GM12878 (cell line): ENCODE measurements around the gene HS3ST6.

Source experiments
- CHD2 ChIP-seq: IDR thresholded peaks from 2 replicates; pipeline ENCODE4 v1.6.1; 2011; ENCODE audit warnings: low read depth, low read length, improper control_type of control experiment, borderline replicate concordance
- CHD4 ChIP-seq: fragments of 200-600 bp; sonication (generic); IDR thresholded peaks from 2 replicates; pipeline ENCODE4 v1.6.1; 2016; ENCODE audit warnings: mild to moderate bottlenecking
- CTCF ChIP-seq, 3 experiments: IDR thresholded peaks in 2 of 3; conservative IDR thresholded peaks in 1 of 3; 2 replicates each; pipeline ENCODE4 v1.5.1; 2011; ENCODE audit warnings: low read depth in 3 of 3, low read length in 3 of 3, mild to moderate bottlenecking in 3 of 3, control low read depth in 2 of 3, moderate library complexity in 2 of 3, inconsistent platforms in 1 of 3, mixed read lengths in 1 of 3; ENCODE audit not compliant: control insufficient read depth in 2 of 3, insufficient read depth in 1 of 3; ENCODE audit errors: extremely low read depth in 1 of 3
- HDAC2 ChIP-seq: fragments of 200-600 bp; sonication (generic); IDR thresholded peaks from 2 replicates; pipeline ENCODE4 v1.6.1; 2017
- MEF2B ChIP-seq: fragments of 450-650 bp; IDR thresholded peaks from 2 replicates; pipeline ENCODE4 v1.6.1; 2018; ENCODE audit warnings: mild to moderate bottlenecking, moderate library complexity; ENCODE audit not compliant: partially characterized antibody, poor library complexity, severe bottlenecking
- NFIC ChIP-seq: IDR thresholded peaks from 2 replicates; pipeline ENCODE4 v1.6.1; 2012; ENCODE audit warnings: low read depth, mild to moderate bottlenecking, inconsistent platforms, low read length, moderate library complexity
- NRF1 ChIP-seq: conservative IDR thresholded peaks from 2 replicates; pipeline ENCODE4 v1.6.1; 2011; ENCODE audit warnings: mild to moderate bottlenecking, low read depth, low read length, improper control_type of control experiment
- ZNF274 ChIP-seq: IDR thresholded peaks from one replicate; pipeline ENCODE4 v1.8.0; 2011; ENCODE audit not compliant: insufficient read length, insufficient read depth
- ZNF592 ChIP-seq: fragments of 450-650 bp; IDR thresholded peaks from 2 replicates; pipeline ENCODE4 v1.6.1; 2017; ENCODE audit warnings: mild to moderate bottlenecking, moderate library complexity
- ZZZ3 ChIP-seq: IDR thresholded peaks from 2 replicates; pipeline ENCODE4 v1.6.1; 2011; ENCODE audit warnings: low read depth; ENCODE audit not compliant: control insufficient read depth, insufficient read length
- TF ChIP-seq, protein P1 (sequence below): fragments of 450-650 bp; IDR thresholded peaks from 2 replicates; pipeline ENCODE4 v1.6.1; 2014; ENCODE audit warnings: mild to moderate bottlenecking
- TF ChIP-seq, protein P2 (sequence below): IDR thresholded peaks from 2 replicates; pipeline ENCODE4 v1.6.1; 2011; ENCODE audit warnings: low read depth, low read length, improper control_type of control experiment, borderline replicate concordance

DNA sequence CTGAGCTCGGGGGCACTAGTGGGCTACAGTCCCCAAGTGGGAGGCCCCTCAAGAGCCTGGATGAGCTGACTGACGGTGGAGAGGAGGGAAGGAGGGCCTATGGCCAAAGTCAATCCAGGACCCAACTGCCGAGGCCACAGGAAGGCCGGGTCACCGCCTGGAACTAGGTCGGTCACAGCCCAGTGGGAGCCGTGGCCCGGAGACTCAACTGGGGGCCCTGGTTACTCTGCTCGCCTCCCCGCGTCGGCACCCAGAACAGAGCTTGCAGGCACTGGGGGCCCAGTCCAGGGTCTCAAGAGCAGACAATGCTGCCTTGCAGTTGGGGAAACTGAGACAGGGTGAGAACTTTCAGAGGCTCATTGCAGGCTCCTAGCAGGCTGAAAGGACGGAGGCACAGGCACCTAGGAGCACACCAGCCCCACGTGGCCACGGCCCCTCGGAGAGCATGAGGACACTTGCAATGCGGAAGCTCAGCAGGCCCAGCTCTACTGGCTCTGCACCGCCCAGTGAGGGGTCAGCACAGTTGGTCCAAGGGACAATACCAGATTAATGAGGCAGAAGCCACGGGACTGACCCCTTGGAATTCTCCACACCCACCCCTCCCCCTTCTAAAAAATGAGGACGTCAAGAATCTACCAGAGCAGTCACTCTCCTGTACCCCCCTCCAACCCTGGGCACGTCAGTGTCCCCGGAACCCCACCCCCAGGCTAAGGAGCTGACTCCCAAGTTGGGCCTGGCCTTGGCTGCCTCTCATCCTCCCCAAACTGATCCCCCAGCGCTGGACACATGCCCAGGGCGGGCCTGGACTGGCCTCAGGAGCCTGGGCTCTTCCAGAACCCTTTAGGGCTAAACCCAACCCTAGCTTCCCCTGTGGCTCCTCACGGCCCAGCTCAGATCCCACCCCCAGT, 2.2 kb downstream of the HS3ST6 start:
- no peak for TF ChIP-seq CHD4
- TF ChIP-seq, protein P1, sequence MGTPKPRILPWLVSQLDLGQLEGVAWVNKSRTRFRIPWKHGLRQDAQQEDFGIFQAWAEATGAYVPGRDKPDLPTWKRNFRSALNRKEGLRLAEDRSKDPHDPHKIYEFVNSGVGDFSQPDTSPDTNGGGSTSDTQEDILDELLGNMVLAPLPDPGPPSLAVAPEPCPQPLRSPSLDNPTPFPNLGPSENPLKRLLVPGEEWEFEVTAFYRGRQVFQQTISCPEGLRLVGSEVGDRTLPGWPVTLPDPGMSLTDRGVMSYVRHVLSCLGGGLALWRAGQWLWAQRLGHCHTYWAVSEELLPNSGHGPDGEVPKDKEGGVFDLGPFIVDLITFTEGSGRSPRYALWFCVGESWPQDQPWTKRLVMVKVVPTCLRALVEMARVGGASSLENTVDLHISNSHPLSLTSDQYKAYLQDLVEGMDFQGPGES = no peak
- no peak for TF ChIP-seq CTCF (IDR thresholded peaks at IDR 0.05 in 2 of 3, conservative IDR thresholded peaks at IDR 0.05 in 1 of 3; ENCODE audit: control insufficient read depth in 2 of 3, extremely low read depth in 1 of 3, insufficient read depth in 1 of 3, low read depth in 3 of 3, low read length in 3 of 3)
- no peak for TF ChIP-seq NRF1
- no peak for TF ChIP-seq ZZZ3
- no peak for TF ChIP-seq NFIC
- no peak for TF ChIP-seq ZNF592
- TF ChIP-seq ZNF274 = no peak
- TF ChIP-seq, protein P2, sequence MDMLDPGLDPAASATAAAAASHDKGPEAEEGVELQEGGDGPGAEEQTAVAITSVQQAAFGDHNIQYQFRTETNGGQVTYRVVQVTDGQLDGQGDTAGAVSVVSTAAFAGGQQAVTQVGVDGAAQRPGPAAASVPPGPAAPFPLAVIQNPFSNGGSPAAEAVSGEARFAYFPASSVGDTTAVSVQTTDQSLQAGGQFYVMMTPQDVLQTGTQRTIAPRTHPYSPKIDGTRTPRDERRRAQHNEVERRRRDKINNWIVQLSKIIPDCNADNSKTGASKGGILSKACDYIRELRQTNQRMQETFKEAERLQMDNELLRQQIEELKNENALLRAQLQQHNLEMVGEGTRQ = no peak
- TF ChIP-seq MEF2B = no peak
- TF ChIP-seq CHD2 = no peak
- TF ChIP-seq HDAC2 = no peak
